Fibroblast of villous mesenchyme (primary cell): Measurements from ENCODE around the gene CACHD1. TPM values are rescaled to one million over a fixed set of nuclear protein-coding genes. Genes with fewer than 3 reads are reported as not detected.

Source experiments
- DNase-seq: peaks from one replicate; pipeline ENCODE4 v3.0.0-alpha.2; 2010; ENCODE audit warnings: low read depth
- H3K4me3 ChIP-seq: 2 replicates; pipeline ENCODE4 v1.5.1; 2011; ENCODE audit warnings: low read depth, mild to moderate bottlenecking, low read length
- CTCF ChIP-seq: IDR thresholded peaks from 2 replicates; pipeline ENCODE4 v1.5.1; 2012; ENCODE audit warnings: low read depth, mild to moderate bottlenecking, low read length; ENCODE audit not compliant: insufficient read depth
- total RNA-seq: library from RNA; depleted of rRNA; stranded (reverse); fragments of >200 nt; gene quantifications from 2 replicates; pipeline ENCODE4 v1.2.3, GENCODE V29; 2012

The CACHD1 gene
- total RNA-seq, 1 donor = 11.2 TPM

DNA sequence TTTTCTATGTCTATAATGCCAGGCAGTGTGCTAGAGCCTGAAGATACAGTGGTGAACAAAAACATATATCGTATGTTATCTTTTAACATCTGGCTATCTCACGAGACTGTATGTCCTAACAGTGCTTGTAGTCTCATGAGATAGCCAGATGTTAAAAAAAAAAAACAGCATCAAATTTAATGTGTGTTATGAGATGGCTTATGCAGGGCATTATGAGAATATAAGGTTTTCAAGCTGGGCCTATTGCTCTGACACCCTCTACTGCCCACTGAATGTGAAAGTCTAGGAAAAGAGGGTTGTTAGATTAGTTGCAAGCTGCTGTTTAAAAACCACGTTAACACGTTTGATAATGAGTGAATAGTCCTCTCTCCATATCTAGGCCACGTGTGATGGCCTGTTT lies 109.8 kb downstream of the CACHD1 start:
- no peak for TF ChIP-seq CTCF
- H3K4me3 ChIP-seq = no peak overlapping the region
- no peak for DNase-seq

GRCh38 chr1:64581135-64581842 lies 111.4 kb downstream of the CACHD1 start:
- no peak for DNase-seq
- no peak for TF ChIP-seq CTCF
- H3K4me3 ChIP-seq = no peak overlapping the region

- H3K4me3 ChIP-seq = no peak overlapping the region
- TF ChIP-seq CTCF = no peak
- DNase-seq = no peak
These were observed 111.9 kb downstream of the CACHD1 start for GRCh38 chr1:64581843-64582185.

DNA sequence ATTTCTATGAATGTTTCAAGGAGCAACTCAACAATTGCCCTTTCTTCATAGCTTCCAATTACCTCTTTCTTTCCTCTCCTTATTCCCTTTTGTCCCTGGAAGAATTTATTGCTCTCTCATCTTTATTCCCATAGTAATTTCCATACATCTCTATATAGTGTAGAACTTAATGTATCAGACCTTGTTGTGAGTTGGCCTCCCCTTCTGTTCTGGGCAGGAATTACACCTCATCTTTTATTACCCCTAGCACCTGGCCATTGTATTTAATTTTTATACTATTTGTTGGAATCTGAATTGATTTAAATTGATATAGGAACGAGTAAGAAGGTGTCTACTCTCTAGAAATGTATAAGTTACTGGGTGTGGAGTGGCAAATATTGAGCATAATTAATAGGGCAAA lies 114.5 kb downstream of the CACHD1 start:
- DNase-seq = no peak
- peak; percentile 27 for TF ChIP-seq CTCF
- H3K4me3 ChIP-seq = no peak overlapping the region

- no peak overlapping the region for H3K4me3 ChIP-seq
- TF ChIP-seq CTCF = no peak
- no peak for DNase-seq
These were observed 118.9 kb downstream of the CACHD1 start for GRCh38 chr1:64588876-64589275.

GRCh38 chr1:64590316-64590715 lies 120.4 kb downstream of the CACHD1 start:
- DNase-seq = peak; percentile 71
- TF ChIP-seq CTCF = no peak
- no peak overlapping the region for H3K4me3 ChIP-seq

GRCh38 chr1:64594446-64594845 lies 124.5 kb downstream of the CACHD1 start:
- TF ChIP-seq CTCF = no peak
- DNase-seq = no peak
- no peak overlapping the region for H3K4me3 ChIP-seq
